DND-41 (cell line): ENCODE measurements around the gene OSBPL8.

Experiments used
- EZH2 ChIP-seq: IDR thresholded peaks from 3 replicates; pipeline ENCODE4 v1.6.1; 2012; ENCODE audit warnings: borderline replicate concordance, low read depth, mild to moderate bottlenecking, moderate library complexity, low read length, inconsistent platforms; ENCODE audit not compliant: severe bottlenecking
- TF ChIP-seq, protein P1 (sequence below): IDR thresholded peaks from 2 replicates; pipeline ENCODE4 v1.5.1; 2012; ENCODE audit warnings: borderline replicate concordance, low read length, moderate library complexity, mild to moderate bottlenecking; ENCODE audit not compliant: poor library complexity, severe bottlenecking; ENCODE audit errors: extremely low read depth

DNA sequence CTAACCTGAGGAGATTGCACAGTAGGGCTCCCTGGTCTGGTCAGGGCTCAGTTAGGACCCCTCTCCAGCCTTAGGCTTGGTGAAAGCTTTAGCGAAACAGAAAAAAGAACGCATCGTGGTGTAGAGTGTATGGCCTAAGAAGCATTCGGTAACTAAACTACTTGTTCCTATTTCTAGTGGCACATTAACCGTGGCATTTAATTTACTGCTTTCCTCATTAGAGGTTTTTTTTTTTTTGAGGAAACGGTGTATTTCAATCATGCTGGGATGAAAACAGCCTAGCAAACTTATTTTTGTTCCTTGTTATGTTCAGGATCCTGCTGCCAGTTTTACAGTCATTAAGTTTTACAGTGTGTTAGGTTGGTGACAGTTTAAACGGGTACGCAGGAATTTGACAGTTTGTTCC, 518 bp upstream of the OSBPL8 start:
- TF ChIP-seq, protein P1, sequence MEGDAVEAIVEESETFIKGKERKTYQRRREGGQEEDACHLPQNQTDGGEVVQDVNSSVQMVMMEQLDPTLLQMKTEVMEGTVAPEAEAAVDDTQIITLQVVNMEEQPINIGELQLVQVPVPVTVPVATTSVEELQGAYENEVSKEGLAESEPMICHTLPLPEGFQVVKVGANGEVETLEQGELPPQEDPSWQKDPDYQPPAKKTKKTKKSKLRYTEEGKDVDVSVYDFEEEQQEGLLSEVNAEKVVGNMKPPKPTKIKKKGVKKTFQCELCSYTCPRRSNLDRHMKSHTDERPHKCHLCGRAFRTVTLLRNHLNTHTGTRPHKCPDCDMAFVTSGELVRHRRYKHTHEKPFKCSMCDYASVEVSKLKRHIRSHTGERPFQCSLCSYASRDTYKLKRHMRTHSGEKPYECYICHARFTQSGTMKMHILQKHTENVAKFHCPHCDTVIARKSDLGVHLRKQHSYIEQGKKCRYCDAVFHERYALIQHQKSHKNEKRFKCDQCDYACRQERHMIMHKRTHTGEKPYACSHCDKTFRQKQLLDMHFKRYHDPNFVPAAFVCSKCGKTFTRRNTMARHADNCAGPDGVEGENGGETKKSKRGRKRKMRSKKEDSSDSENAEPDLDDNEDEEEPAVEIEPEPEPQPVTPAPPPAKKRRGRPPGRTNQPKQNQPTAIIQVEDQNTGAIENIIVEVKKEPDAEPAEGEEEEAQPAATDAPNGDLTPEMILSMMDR, result no peak
- TF ChIP-seq EZH2, result no peak
